A673 (cell line): ENCODE results near the gene HAPLN3. TPM values are rescaled to one million over a fixed set of nuclear protein-coding genes. Genes with fewer than 3 reads are reported as not detected.

Experiments used
- BruUV-seq: library from RNA; stranded (reverse); fragments of 400-500 nt; replicated peaks from 2 replicates; lab custom pipeline; 2021; lab: Mats Ljungman, UMichigan
- CTCF ChIA-PET: fragments of 300-600 bp; sonication (Branson Sonifier 250); formaldehyde crosslinking; loops from one replicate; lab custom pipeline; 2022; ENCODE audit warnings: antibody characterized with exemption; lab: Charles Lee
- POLR2A ChIA-PET: fragments of 300-600 bp; sonication (Branson Sonifier 250); formaldehyde crosslinking; loops from one replicate; lab custom pipeline; 2022; ENCODE audit warnings: antibody characterized with exemption; ENCODE audit not compliant: low non-redundant PET; lab: Charles Lee
- DNase-seq: peaks from one replicate; pipeline ENCODE4 v3.0.0-alpha.2; 2015; ENCODE audit warnings: low spot score
- H3K27ac ChIP-seq: fragments of 200-600 bp; sonication (generic); 2 replicates; pipeline ENCODE4 v1.5.1; 2016; ENCODE audit warnings: mixed run types, low read depth, mild to moderate bottlenecking, mixed read lengths, antibody characterized with exemption, low read length; ENCODE audit not compliant: poor library complexity, severe bottlenecking
- H3K27me3 ChIP-seq: fragments of 200-600 bp; sonication (generic); replicated peaks from 2 replicates; pipeline ENCODE4 v1.6.1; 2017; ENCODE audit warnings: mixed run types, low read depth, mild to moderate bottlenecking, mixed read lengths, antibody characterized with exemption, low read length; ENCODE audit not compliant: insufficient read depth, poor library complexity
- H3K36me3 ChIP-seq: fragments of 200-600 bp; sonication (generic); 2 replicates; pipeline ENCODE4 v1.6.1; 2016; ENCODE audit warnings: mixed run types, mild to moderate bottlenecking, mixed read lengths, antibody characterized with exemption, low read length; ENCODE audit not compliant: insufficient read depth, poor library complexity, severe bottlenecking
- H3K4me1 ChIP-seq: fragments of 200-600 bp; sonication (generic); 2 replicates; pipeline ENCODE4 v1.6.1; 2017; ENCODE audit warnings: mixed run types, mild to moderate bottlenecking, mixed read lengths, antibody characterized with exemption, low read length; ENCODE audit not compliant: insufficient read depth, poor library complexity, severe bottlenecking
- H3K4me3 ChIP-seq: fragments of 200-600 bp; sonication (generic); 2 replicates; pipeline ENCODE4 v1.5.1; 2016; ENCODE audit warnings: low read depth, mixed run types, mild to moderate bottlenecking, mixed read lengths, low read length; ENCODE audit not compliant: poor library complexity, severe bottlenecking
- H3K9me3 ChIP-seq: fragments of 200-600 bp; sonication (generic); 2 replicates; pipeline ENCODE4 v1.6.1; 2016; ENCODE audit warnings: mixed run types, low read depth, mild to moderate bottlenecking, mixed read lengths, antibody characterized with exemption, low read length; ENCODE audit not compliant: poor library complexity, severe bottlenecking
- CTCF ChIP-seq: fragments of 300-800, 200-600 bp; sonication (generic); conservative IDR thresholded peaks from 2 replicates; pipeline ENCODE4 v1.5.1; 2017; ENCODE audit warnings: low read depth, mild to moderate bottlenecking, antibody characterized with exemption, low read length, moderate library complexity, mixed read lengths
- EZH2 ChIP-seq: fragments of 200-600 bp; sonication (generic); IDR thresholded peaks from 2 replicates; pipeline ENCODE4 v1.6.1; 2017; ENCODE audit warnings: borderline replicate concordance, low read depth, mild to moderate bottlenecking, mixed read lengths, antibody characterized with exemption, low read length; ENCODE audit not compliant: poor library complexity, severe bottlenecking
- intact Hi-C: fragments of 100-400 bp; cut with micrococcal nuclease; formaldehyde crosslinking; loops from one replicate; pipeline ENCODE4 v1.10.0; 2022; ENCODE audit not compliant: unreplicated experiment
- total RNA-seq: library from RNA; stranded (reverse); gene quantifications from 2 replicates; pipeline ENCODE4 v1.2.3, GENCODE V29; 2021

The HAPLN3 gene
- total RNA-seq, 1 experiment from 2014 or later = 1.4 TPM

GRCh38 chr15:88897456-88898194 lies 2.3 kb upstream of the HAPLN3 start:
- no peak for TF ChIP-seq EZH2
- peak; percentile 55 for TF ChIP-seq CTCF
- Histone ChIP-seq H3K36me3 (no peaks in the 10 kb centered on the region), H3K9me3 (no peaks in the 10 kb centered on the region), H3K27ac (peak overlapping the region; percentile 54), H3K4me3 (no peak overlapping the region), H3K4me1 (peaks cover 14% of the 10 kb centered on the region), H3K27me3 (no peaks in the 10 kb centered on the region)
- BruUV-seq = no TSS peak
- CTCF ChIA-PET = no interaction called here
- POLR2A ChIA-PET = no interaction called here
- peak; percentile 73 for DNase-seq
- intact Hi-C loops = loop anchor here (5.0 kb wide), 1 partner anchor 270 kb away; no protein-coding TSS in a partner anchor

- POLR2A ChIA-PET = no interaction called here
- Histone ChIP-seq H3K4me1 (peaks cover 14% of the 10 kb centered on the region), H3K36me3 (no peaks in the 10 kb centered on the region), H3K27ac (no peak overlapping the region), H3K9me3 (no peaks in the 10 kb centered on the region), H3K27me3 (no peaks in the 10 kb centered on the region), H3K4me3 (no peak overlapping the region)
- TF ChIP-seq CTCF (no peak), EZH2 (no peak)
- intact Hi-C loops = loop anchor here (5.0 kb wide), 1 partner anchor 270 kb away; no protein-coding TSS in a partner anchor
- CTCF ChIA-PET = no interaction called here
- no peak for DNase-seq
- BruUV-seq = no TSS peak
Observed at GRCh38 chr15:88897142-88897455, 1.8 kb upstream of the HAPLN3 start.

GRCh38 chr15:88896333-88897033 lies 1.1 kb upstream of the HAPLN3 start:
- H3K9me3 ChIP-seq = no peaks in the 10 kb centered on the region
- intact Hi-C loops = loop anchor here (5.0 kb wide), 1 partner anchor 271 kb away; no protein-coding TSS in a partner anchor
- TF ChIP-seq CTCF (no peak), EZH2 (no peak)
- BruUV-seq = no TSS peak
- H3K4me3 ChIP-seq = no peak overlapping the region
- H3K4me1 ChIP-seq = peaks cover 14% of the 10 kb centered on the region
- ChIA-PET CTCF (no interaction called here), POLR2A (no interaction called here)
- no peak for DNase-seq
- no peaks in the 10 kb centered on the region for H3K36me3 ChIP-seq
- H3K27ac ChIP-seq = no peak overlapping the region
- no peaks in the 10 kb centered on the region for H3K27me3 ChIP-seq
